Central memory CD4-positive, alpha-beta T cell (primary cell): Measurements from ENCODE around the gene SHBG.
A peak's percentile ranks its signal among the peaks of the same experiment; 100 is the strongest.
"Not testable (repeated sequence)": the region's sequence is repeated elsewhere in the genome, so short reads cannot be mapped to it uniquely, and the experiment has no call there.

Experiments used
- DNase-seq: peaks from one replicate; pipeline ENCODE4 v3.0.0; 2022
- total RNA-seq, 3 experiments: gene quantifications; one replicate each; lab custom pipeline; 2026; lab: John Stamatoyannopoulos, UW

The SHBG gene, protein sequence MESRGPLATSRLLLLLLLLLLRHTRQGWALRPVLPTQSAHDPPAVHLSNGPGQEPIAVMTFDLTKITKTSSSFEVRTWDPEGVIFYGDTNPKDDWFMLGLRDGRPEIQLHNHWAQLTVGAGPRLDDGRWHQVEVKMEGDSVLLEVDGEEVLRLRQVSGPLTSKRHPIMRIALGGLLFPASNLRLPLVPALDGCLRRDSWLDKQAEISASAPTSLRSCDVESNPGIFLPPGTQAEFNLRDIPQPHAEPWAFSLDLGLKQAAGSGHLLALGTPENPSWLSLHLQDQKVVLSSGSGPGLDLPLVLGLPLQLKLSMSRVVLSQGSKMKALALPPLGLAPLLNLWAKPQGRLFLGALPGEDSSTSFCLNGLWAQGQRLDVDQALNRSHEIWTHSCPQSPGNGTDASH
- total RNA-seq: 0 to 0.04 (median 0) reads per million in 3 experiments

DNA sequence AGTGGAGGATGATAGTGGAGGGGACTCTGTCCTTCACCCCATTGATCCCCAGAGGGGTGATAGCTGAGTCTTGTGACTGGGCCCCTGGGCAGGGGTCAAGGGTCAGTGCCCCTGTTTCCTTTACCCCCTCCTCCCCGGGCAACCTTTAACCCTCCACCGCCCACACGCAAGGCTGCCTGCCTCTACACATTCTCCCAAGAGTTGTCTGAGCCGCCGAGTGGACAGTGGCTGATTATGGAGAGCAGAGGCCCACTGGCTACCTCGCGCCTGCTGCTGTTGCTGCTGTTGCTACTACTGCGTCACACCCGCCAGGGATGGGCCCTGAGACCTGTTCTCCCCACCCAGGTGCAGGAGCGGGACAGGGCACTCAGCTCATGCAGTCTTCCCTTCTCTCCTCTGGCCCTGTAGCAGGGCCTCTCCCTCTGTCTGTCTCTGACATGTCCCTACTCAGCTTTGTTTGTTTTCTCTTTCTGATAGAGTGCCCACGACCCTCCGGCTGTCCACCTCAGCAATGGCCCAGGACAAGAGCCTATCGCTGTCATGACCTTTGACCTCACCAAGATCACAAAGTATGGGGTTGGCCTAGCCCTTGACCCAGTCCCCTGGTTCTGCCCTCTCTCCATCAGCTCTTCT, at the start of gene SHBG:
Gene SHBG, plus strand, starts transcription at position 197 of the 633 bp plus-strand sequence. Its CDS starts 38 bp downstream, at position 235.
- DNase-seq: no peak

DNA sequence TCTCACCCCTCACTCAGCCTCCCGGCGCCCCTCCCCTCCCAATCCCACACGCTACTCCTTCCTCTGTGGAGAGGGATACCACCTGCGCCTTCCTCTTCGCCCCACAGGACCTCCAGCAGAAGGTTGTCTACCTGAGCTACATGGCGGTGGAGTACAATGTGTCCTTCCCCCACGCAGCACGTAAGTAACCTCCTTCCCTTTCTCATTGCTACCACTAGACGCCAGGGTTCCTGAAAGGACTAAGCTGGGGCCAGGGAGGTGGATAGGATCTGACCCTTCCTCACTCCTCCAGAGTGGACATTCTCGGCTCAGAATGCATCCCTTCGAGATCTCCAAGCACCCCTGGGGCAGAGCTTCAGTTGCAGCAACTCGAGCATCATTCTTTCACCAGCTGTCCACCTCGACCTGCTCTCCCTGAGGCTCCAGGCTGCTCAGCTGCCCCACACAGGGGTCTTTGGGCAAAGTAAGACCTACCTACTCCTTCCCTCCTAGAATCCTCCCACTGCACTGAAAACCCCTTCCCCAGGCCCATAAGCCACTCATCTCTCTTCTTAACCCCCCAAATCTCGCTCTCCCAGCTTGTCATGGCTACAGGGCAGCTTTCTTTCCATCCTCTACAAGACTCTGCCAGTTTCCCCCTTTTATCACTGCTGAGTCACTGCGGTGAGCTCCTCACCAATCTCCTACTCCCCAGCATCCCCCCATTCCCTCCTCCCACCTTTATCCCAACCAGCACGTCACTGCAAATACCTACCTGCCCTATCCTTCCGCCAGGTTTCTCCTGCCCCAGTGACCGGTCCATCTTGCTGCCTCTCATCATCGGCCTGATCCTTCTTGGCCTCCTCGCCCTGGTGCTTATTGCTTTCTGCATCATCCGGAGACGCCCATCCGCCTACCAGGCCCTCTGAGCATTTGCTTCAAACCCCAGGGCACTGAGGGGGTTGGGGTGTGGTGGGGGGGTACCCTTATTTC, 49.0 kb upstream of the SHBG start:
- DNase-seq: no peak

DNA sequence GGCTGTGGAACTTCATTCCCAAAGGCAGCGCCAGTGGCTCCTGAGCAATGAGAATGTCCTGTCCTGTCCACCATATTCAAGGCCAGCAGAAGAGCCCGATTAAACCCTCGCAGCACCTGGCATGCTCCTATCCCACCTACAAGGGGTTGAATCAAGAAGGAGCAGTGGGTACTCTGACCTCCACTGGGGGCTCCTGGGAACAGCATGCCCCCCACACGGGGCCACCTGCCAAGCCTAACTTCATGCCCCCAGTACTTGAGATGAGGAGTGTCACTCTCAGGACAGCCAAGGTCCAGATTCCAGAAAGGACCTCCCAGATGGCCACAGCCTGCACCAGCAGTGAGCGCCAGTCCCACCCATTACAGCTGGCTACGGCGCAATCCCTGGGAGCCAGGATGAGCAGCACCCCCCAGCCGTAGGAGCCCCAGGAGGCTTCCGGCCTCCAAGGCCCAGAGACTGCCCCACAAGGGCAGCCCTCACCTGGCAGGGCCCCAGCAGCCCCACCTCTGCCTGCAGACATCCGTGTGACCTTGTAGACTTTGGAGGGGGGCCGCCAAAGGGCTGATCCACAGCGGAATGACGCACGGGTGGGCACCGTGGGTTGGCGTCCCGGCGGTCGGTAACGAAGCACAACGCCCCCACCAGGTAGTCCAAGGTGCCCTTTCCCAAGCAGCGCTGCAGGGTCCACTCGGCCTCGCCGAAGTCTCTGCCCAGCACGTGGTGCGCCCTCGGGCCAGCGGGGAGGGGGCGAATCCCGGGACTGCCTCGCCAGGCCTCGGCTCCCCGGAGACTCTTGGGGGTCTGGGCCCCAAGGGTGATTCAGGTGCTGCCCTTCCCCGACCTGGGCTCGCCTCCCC, 47.3 kb upstream of the SHBG start:
- no peak for DNase-seq

DNA sequence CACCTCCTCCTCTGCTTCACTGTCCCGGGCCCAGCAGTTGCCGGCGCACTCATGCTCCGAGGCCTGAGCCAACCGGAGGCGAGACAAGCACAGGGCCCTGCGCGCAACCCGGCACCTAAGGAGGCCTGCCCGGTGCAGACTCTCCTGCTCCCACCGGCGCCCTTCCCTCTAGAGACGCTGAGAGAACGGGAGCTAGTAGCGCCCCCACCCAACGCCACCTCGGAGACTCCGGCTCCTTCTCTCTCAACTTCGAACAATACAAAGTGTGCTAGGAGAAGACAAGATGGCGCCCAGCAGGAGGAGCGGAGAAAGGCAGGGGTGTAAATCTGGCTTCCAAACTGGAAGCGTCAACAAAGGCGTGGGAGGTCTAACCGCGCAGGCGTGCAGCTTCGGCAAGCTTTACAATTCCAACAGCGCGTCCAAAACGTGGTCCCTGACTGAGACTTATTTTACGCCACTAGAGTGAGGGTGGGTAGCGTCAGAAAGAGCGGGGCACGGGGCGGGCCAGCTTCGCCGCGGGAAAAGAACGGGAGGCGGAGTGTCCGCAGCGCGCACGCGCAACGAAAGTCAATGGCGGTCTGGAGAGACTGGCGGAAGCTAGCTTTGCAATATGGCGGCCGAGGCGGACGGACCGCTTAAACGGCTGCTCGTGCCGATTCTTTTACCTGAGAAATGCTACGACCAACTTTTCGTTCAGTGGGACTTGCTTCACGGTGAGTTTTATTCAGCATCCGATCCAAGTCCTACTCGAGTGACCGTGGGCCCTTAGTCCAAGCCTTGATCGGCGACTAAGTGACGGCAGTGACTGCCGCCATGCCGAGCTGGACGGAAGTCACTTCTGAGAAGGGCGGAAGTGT, 46.5 kb upstream of the SHBG start, which contains the start of gene MPDU1:
Gene MPDU1, plus strand, starts transcription at position 600 of the 857 bp plus-strand sequence. Its CDS starts 11 bp downstream, at position 611.
- DNase-seq: peak; percentile 96

DNA sequence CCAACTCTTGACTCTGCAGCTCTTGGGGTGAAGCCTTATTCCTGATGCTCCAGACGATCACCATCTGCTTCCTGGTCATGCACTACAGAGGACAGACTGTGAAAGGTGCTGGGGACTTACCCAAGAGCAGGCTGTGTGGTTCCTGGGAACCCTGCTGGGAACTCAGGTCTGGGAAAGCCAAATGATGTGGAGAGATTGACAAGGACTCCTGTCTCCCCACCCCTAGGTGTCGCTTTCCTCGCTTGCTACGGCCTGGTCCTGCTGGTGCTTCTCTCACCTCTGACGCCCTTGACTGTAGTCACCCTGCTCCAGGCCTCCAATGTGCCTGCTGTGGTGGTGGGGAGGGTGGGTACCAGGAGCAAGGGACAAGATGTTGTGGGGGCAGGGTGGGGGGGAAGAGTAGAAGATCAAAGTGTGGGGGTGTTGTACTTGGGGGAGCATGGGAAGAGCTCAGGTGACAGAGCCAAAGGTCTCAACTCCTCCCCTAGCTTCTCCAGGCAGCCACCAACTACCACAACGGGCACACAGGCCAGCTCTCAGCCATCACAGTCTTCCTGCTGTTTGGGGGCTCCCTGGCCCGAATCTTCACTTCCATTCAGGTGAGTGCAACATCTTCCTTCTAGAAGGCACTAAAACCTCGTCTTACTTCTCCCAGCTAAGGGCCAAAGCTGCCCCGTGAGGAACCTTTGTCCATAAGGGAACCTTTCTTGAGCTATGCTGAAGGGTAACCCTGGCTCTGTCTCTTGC, 43.1 kb upstream of the SHBG start:
- DNase-seq: no peak

DNA sequence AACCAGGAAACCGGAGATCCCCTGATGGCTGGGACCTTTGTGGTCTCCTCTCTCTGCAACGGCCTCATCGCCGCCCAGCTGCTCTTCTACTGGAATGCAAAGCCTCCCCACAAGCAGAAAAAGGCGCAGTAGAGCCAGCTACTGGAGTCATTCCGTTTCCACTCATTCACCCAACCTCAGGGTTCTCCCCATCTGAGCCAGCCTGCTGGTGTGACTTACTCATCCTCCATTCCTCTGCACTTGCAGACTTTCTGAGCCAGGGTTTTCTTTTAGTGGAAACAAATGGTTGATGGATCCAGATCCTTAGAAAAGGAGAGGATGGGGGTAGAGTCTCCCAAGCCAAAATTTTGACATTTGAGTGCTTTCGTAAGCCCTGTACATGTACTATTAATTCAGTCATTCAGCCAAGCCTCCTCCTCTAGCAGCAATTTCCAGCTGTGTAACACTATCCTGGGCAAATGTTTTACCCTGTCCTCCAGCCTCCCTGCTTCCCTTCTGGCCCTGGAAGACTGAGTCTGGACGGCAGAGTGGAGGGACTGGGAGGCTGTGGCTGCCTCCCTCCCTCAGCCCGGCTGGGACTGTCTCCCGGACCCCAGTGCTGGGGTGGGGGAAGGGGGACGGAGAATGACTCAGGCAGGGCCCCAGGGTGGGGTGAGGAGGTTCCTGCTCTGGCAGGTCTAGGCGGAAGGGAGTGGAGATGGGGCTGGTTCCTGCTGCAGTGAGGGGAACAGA, 42.3 kb upstream of the SHBG start:
- no peak for DNase-seq

DNA sequence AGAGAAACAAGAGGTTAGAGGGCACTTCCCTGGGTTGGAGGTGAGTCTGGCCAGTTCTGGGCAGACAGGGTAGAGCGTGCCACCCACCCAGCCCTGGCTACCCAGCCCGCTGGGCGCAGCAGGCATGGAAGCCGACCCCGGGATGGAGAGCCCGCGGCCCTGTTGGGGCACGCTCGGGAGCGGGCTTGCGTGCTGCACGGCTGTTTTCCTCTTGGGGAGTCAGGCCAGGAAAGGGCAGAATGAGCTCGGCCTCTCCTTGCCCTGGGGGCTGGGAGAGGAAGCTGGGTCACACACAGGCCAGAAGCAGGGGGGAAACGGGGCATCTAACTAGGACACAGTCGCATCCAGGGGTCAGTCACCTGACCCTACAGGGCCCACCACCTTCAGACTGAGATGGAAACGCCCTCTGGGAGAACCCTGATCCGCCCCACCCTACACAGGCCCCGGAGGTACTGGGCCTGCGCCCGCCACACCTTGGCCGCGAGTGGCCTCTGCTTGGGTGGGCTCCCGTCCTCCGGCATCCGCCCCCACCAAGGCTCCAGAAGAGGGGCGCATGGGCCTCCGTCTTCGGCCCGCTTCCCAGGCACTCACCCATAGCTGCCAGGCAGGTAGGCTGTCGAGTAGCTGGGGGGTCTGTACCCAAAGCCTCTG, 41.3 kb upstream of the SHBG start:
- no peak for DNase-seq

DNA sequence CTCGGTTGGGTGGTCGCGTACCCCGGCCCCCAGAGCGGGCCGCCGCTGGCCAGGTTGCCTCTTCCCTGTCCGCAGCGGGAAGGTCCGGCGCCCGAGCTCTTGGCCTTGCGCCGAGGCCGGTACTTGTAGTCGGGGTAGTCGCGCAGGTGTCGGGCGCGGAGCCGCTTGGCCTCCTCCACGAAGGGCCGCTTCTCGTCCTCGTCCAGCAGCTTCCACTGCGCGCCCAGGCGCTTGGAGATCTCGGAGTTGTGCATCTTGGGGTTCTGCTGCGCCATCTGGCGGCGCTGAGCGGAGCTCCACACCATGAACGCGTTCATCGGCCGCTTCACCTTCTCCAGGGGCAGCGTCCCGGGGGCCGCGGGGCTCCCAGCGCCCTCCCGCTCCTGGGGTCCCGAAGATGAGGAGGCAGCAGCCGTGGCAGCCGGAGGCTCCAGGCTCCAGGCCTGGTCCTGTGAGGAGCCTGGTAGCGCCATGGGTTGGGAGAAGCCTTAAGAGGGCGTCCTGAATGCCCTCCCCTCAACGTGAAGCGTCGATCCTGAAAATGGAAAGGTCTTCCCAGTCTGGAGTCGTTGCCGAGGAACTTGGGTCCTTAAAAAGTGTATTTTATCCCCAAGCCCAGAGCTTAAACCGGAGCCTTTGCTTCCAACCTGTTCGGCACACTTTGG, 40.6 kb upstream of the SHBG start:
- DNase-seq: peak; percentile 51

DNA sequence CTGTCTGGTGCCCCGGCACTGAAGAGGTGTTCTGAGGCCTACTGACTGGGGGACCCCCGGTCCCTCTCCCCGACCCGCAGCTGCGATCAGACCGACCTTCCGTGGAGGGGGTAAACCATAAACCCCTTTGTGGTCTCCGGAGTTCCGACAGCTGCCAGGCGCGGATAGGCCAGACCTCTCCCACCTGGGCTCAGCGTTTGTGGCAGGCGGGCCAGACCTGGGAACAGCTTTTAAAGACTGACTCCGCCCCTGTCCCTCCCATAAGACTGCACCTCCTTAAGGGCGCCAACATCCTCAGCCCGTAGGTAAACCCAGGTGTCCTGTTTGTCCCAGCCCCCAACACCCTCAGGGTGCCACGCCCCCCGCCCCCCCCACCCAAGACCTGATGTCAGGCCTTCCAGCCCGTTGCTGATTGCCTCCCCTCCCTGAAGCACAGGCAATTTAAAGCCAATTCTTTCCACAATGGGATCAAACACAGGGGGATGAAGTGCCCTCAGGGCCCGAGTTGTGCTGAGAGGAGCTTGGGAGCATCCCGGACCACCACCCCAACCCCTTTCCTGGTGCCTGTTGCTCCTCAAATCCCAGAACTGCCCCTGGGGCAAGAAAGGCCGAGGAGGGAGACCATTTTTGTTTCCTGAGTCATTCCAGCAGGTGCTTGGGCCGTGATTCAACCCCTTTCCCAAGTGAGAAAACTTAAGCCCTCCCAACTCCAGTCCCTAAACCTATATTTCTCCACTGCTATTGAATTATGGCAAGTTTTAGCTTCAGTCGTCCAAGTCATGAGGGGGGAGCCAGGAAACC, 39.8 kb upstream of the SHBG start, which contains the start of gene SOX15:
Gene SOX15, minus strand, starts transcription at position 204 of the 801 bp plus-strand sequence. CDS start 418 bp downstream, outside the sequence.
- no peak for DNase-seq

DNA sequence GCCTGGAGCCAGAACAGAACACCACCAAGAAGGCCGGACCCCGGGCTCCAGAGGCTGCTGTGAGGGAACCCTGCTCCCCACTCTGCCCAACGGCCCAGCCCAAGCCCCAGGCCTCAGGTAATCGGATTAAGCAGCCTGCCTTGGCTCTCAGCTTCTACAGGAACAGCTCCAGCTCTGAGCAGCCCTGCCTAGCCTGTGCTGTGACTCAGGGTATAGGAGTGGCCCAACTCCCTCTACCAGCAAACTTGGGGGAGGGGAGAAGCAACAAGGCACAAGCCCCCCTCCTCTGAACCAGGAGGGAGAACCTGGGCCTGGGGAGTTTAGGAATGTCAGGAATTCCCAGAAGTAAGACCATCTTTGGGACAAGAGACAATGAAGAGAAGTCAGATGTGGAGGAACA, 39.2 kb upstream of the SHBG start:
- DNase-seq: no peak

DNA sequence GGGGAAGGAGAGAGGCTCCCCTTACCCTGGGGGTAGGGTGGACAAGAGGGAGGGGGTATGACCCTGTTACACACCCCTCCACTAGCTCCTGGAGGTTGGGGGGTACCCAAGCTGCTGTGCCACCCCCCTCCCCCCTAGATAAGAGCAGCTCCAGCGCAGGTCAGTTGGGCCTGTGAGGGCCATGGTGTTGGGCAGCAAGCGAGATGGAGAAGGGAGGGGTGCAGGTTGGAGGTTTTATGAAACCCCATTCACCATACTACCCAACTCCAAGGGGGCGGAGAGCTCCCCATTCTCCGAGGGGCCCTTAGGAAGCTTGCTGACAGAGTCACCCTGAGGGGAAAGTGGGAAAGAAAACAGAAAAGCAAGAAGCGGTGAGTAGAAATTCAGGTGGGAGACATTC, 38.3 kb upstream of the SHBG start:
- no peak for DNase-seq

DNA sequence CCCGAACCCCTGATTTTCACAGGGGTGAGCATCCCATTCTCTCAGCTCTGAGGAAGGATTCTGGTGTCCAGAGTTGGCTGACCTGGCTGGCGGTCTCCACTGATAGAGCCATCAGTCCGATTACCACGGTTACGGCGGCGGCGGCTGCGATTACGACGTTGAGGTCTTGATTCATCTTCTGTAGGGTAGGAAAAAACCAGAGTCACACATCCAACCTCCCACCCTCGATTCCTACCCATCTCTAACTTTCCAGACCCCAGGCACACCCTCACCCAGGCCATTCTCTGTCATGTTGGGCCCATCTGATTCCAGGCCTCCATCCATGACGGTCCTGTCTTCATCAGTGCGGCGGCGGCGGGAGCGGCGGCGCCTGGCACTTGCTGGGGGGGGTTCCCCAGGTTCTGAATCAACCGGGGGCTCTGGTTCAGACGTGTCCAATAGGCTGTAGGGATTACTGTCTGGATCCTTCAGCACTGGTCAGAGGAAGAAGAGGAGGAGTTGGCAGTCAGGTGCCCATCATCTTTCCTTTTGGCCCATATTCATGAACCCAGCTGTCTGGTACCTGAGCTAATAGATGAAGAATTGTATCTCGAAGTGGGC, 37.4 kb upstream of the SHBG start:
- no peak for DNase-seq

DNA sequence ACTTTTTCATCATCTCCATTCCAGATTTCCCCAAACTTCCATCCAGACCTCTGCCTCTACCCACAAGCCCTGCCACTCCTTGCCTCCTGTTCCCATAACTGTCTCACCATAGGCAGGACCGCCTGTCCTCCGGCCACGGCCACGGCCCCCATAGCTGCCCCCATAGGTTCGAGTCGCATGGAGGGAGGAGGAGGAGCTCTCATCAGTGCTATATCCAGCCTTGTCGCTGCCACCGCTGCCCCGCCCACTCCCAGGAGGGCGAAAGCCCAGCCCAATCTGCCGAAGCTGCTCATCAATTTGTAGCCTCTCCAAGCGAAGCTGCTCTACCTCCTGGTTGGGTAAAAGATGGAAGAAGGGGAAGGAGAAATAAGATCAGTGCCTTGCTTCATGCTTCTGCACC, 36.6 kb upstream of the SHBG start:
- no peak for DNase-seq

DNA sequence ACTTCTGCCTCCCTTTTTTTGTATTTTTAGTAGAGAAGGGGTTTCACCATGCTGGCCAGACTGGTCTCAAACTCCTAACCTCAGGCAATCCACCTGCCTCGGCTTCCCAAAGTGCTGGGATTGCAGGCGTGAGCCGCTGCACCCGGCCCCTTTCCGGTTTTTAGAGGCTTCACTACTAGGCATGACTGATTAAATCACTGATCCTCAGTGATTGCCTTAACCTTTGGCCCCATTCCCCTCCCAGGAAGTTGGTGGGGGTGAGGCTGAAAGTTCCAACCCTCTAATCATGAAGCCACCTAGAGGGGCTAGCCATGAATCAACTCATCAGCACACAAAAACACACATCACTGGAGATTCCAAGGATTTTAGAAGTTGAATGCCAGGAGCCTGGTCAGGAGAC, 32.4 kb upstream of the SHBG start:
- DNase-seq: not testable (repeated sequence)

DNA sequence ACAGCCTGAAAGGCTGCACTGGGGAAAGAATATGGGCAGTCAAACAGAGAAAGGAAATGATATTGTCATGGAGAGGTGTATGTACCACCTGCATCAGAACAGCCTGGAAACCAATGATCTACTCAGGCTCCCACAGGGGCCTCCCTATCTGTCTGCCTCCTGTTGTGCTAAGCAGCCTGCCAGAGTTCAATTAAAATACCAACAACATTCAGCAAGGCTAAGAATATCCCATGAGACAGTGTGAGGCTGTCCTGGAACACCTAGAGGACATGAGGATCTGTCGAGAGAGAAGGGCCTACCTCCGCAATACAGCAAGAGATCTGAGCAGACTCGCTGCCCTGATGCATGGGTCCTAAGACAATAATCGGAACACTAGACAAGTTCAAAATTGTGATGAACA, 23.7 kb upstream of the SHBG start:
- no peak for DNase-seq

DNA sequence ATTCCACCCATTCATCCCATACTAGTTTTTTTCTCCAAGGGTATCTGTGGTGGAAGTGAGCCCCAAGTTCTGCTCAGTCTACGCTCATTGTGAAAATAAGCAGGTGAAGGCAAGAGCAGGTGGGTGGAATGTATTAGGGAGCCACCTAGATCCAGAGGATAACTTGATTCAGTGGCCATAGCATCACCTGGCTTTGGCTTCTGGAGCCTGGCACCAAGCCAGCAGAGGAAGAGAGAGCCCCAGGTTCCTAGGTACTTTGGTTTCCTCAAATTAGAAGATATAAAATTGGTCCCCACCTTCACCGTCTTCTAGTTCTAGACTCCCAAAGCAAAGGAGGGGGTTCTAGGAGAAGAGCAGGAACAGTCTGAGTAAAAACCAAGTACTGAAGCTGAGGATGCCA, 19.3 kb upstream of the SHBG start:
- no peak for DNase-seq
